ENCODE results near the gene METRN. TPM values are rescaled to one million over a fixed set of nuclear protein-coding genes. Genes with fewer than 3 reads are reported as not detected.

Gene METRN
- total and polyA plus RNA-seq, 5 donors from 2014 or later = 4.6 to 24.1 (median 16.6) TPM

- Mint-ChIP-seq H3K4me3 (peak overlapping the region; percentile 84 to 93 (median 85)), H3K4me1 (peaks cover 0 to 42% (median 5%) of the 10 kb centered on the region in 4 donors), H3K36me3 (peaks cover 3% of the 10 kb centered on the region), H3K9me3 (no peaks in the 10 kb centered on the region), H3K27me3 (no peaks in the 10 kb centered on the region), H3K27ac (peak overlapping the region in 1 of 3 donors; percentile 88)
- H3K4me1 ChIP-seq (ENCODE audit: control insufficient read depth, insufficient read depth, low read length, poor library complexity, severe bottlenecking) = peaks cover 44% of the 10 kb centered on the region
- peaks cover 9% of the 10 kb centered on the region for H3K36me3 ChIP-seq (ENCODE audit: control insufficient read depth, insufficient read depth, low read length)
- peak overlapping the region; percentile 69 for H3K27ac ChIP-seq (ENCODE audit: insufficient read depth, low read length, poor library complexity, severe bottlenecking)
- ATAC-seq (ENCODE audit: low read depth in 2 of 2) (no peak), DNase-seq (peak in 2 of 3 donors; percentile 46 to 57)
- no peaks in the 10 kb centered on the region for H3K27me3 ChIP-seq (ENCODE audit: control insufficient read depth, insufficient read depth, low read length)
- H3K9me3 ChIP-seq (ENCODE audit: control insufficient read depth in 2 of 2, low read length in 2 of 2) = no peaks in the 10 kb centered on the region
- no peak overlapping the region for H3K4me3 ChIP-seq (ENCODE audit: low read depth, low read length)
Observed at GRCh38 chr16:678858-679813, 35.8 kb upstream of the METRN start.

DNA sequence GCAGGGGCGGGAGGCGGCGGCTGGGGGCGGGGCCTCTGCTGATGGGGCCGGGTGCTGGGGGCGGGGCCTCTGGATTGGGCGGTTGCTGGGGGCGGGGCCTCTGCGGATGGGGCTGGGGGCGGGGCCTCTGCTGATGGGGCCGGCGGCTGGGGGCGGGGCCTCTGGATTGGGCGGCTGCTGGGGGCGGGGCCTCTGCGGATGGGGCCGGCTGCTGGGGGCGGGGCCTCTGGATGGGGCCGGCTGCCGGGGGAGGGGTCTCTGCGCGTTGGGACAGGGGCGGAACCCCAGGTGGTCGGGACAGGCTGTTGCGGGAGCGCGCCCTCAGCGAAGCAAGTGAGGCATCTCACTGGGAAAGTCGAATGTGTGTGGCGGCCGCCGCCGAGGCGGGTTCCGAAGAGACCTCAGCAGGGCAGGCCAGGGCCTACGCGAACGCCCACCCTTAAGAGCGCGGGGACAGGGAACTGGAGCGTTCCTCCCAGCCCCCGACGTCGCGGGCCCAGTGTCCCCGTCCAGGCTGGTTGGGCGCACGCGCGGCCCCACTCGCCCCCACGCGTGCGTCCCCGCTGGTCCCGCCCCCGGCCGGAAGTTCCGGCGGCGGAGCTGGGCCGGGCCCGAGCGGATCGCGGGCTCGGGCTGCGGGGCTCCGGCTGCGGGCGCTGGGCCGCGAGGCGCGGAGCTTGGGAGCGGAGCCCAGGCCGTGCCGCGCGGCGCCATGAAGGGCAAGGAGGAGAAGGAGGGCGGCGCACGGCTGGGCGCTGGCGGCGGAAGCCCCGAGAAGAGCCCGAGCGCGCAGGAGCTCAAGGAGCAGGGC lies 34.9 kb upstream of the METRN start, which contains the start of gene STUB1:
Gene STUB1, plus strand, starts transcription at position 597 of the 811 bp plus-strand sequence. Its CDS starts 116 bp downstream, at position 713.
- Mint-ChIP-seq H3K4me1 (peaks cover 0 to 41% (median 5%) of the 10 kb centered on the region in 4 donors), H3K4me3 (peak within 1 kb of the TSS; percentile 83 to 93 (median 88)), H3K27me3 (no peaks in the 10 kb centered on the region), H3K36me3 (peaks cover 3% of the 10 kb centered on the region), H3K27ac (peak within 1 kb of the TSS in 2 of 3 donors; percentile 71 to 73), H3K9me3 (no peaks in the 10 kb centered on the region)
- no peaks in the 10 kb centered on the region for H3K9me3 ChIP-seq (ENCODE audit: control insufficient read depth in 2 of 2, low read length in 2 of 2)
- H3K27me3 ChIP-seq (ENCODE audit: control insufficient read depth, insufficient read depth, low read length) = no peaks in the 10 kb centered on the region
- peak within 1 kb of the TSS; percentile 58 for H3K4me3 ChIP-seq (ENCODE audit: low read depth, low read length)
- peaks cover 9% of the 10 kb centered on the region for H3K36me3 ChIP-seq (ENCODE audit: control insufficient read depth, insufficient read depth, low read length)
- DNase-seq (peak; percentile 81 to 84 (median 81)), ATAC-seq (ENCODE audit: low read depth in 2 of 2) (peak; percentile 41 to 42)
- H3K27ac ChIP-seq (ENCODE audit: insufficient read depth, low read length, poor library complexity, severe bottlenecking) = peak within 1 kb of the TSS; percentile 81
- peaks cover 47% of the 10 kb centered on the region for H3K4me1 ChIP-seq (ENCODE audit: control insufficient read depth, insufficient read depth, low read length, poor library complexity, severe bottlenecking)

DNA sequence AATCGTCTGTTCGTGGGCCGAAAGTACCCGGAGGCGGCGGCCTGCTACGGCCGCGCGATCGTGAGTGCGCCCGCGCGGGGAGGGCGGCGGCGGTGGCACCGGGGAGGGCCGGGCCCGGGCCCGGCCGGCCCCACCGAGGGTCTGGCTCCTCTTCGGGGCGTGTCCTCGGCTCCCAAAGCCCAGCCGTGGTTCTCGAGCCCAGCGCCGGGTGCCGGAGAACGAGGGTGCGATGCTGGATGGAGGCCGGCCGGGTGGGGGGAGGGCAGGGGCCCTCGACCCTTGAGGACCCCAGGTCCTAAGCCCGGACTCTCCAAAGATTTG lies 34.3 kb upstream of the METRN start:
- no peak for ATAC-seq (ENCODE audit: low read depth in 2 of 2)
- Mint-ChIP-seq H3K4me3 (peak overlapping the region; percentile 76 to 86 (median 76)), H3K36me3 (peaks cover 3% of the 10 kb centered on the region), H3K27ac (no peak overlapping the region), H3K27me3 (no peaks in the 10 kb centered on the region), H3K4me1 (peaks cover 0 to 38% (median 5%) of the 10 kb centered on the region in 4 donors), H3K9me3 (no peaks in the 10 kb centered on the region)
- Histone ChIP-seq H3K27ac (ENCODE audit: insufficient read depth, low read length, poor library complexity, severe bottlenecking) (peak overlapping the region; percentile 81), H3K4me3 (ENCODE audit: low read depth, low read length) (peak overlapping the region; percentile 58), H3K36me3 (ENCODE audit: control insufficient read depth, insufficient read depth, low read length) (peaks cover 9% of the 10 kb centered on the region), H3K4me1 (ENCODE audit: control insufficient read depth, insufficient read depth, low read length, poor library complexity, severe bottlenecking) (peaks cover 44% of the 10 kb centered on the region), H3K9me3 (ENCODE audit: control insufficient read depth in 2 of 2, low read length in 2 of 2) (no peaks in the 10 kb centered on the region), H3K27me3 (ENCODE audit: control insufficient read depth, insufficient read depth, low read length) (no peaks in the 10 kb centered on the region)
- no peak for DNase-seq

- H3K4me3 ChIP-seq (ENCODE audit: low read depth, low read length) = peak overlapping the region; percentile 58
- no peaks in the 10 kb centered on the region for H3K9me3 Mint-ChIP-seq
- peak overlapping the region; percentile 81 for H3K27ac ChIP-seq (ENCODE audit: insufficient read depth, low read length, poor library complexity, severe bottlenecking)
- no peaks in the 10 kb centered on the region for H3K27me3 ChIP-seq (ENCODE audit: control insufficient read depth, insufficient read depth, low read length)
- H3K36me3 ChIP-seq (ENCODE audit: control insufficient read depth, insufficient read depth, low read length) = peaks cover 9% of the 10 kb centered on the region
- ATAC-seq (ENCODE audit: low read depth in 2 of 2) (no peak), DNase-seq (no peak)
- H3K36me3 Mint-ChIP-seq = peaks cover 3% of the 10 kb centered on the region
- peak overlapping the region in 1 of 3 donors; percentile 69 for H3K27ac Mint-ChIP-seq
- H3K4me1 Mint-ChIP-seq = peaks cover 0 to 44% (median 5%) of the 10 kb centered on the region in 4 donors
- peaks cover 43% of the 10 kb centered on the region for H3K4me1 ChIP-seq (ENCODE audit: control insufficient read depth, insufficient read depth, low read length, poor library complexity, severe bottlenecking)
- H3K27me3 Mint-ChIP-seq = no peaks in the 10 kb centered on the region
- peak overlapping the region; percentile 76 to 86 (median 76) for H3K4me3 Mint-ChIP-seq
- no peaks in the 10 kb centered on the region for H3K9me3 ChIP-seq (ENCODE audit: control insufficient read depth in 2 of 2, low read length in 2 of 2)
Observed at GRCh38 chr16:680967-681745, 33.8 kb upstream of the METRN start.

DNA sequence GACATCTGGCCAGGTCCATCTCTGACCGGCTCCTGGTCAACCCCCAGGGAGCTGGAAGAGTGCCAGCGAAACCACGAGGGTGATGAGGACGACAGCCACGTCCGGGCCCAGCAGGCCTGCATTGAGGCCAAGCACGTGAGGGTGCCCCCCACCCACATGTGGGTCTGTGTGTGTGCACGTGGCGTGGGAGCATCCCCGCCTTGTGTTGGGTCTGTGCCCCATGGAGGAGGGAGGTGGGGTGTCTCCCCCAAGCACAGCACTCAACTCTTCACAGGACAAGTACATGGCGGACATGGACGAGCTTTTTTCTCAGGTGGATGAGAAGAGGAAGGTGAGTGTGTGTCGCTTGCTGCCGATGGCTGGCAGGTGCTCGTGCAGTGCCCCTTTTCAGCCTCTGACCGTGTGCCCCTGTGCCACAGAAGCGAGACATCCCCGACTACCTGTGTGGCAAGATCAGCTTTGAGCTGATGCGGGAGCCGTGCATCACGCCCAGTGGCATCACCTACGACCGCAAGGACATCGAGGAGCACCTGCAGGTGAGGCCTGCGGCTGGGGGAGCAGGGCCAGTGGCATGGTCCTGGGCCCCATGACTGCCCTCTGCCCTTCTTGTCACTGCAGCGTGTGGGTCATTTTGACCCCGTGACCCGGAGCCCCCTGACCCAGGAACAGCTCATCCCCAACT lies 33.0 kb upstream of the METRN start:
- H3K36me3 Mint-ChIP-seq = peaks cover 3% of the 10 kb centered on the region
- Histone ChIP-seq H3K27me3 (ENCODE audit: control insufficient read depth, insufficient read depth, low read length) (no peaks in the 10 kb centered on the region), H3K9me3 (ENCODE audit: control insufficient read depth in 2 of 2, low read length in 2 of 2) (no peaks in the 10 kb centered on the region), H3K4me3 (ENCODE audit: low read depth, low read length) (no peak overlapping the region), H3K4me1 (ENCODE audit: control insufficient read depth, insufficient read depth, low read length, poor library complexity, severe bottlenecking) (peaks cover 43% of the 10 kb centered on the region), H3K27ac (ENCODE audit: insufficient read depth, low read length, poor library complexity, severe bottlenecking) (no peak overlapping the region), H3K36me3 (ENCODE audit: control insufficient read depth, insufficient read depth, low read length) (peaks cover 9% of the 10 kb centered on the region)
- no peaks in the 10 kb centered on the region for H3K9me3 Mint-ChIP-seq
- no peaks in the 10 kb centered on the region for H3K27me3 Mint-ChIP-seq
- DNase-seq (no peak), ATAC-seq (ENCODE audit: low read depth in 2 of 2) (no peak)
- H3K4me3 Mint-ChIP-seq = peak overlapping the region; percentile 76 to 86 (median 76)
- peak overlapping the region in 2 of 3 donors; percentile 69 to 85 for H3K27ac Mint-ChIP-seq
- peaks cover 0 to 41% (median 5%) of the 10 kb centered on the region in 4 donors for H3K4me1 Mint-ChIP-seq

DNA sequence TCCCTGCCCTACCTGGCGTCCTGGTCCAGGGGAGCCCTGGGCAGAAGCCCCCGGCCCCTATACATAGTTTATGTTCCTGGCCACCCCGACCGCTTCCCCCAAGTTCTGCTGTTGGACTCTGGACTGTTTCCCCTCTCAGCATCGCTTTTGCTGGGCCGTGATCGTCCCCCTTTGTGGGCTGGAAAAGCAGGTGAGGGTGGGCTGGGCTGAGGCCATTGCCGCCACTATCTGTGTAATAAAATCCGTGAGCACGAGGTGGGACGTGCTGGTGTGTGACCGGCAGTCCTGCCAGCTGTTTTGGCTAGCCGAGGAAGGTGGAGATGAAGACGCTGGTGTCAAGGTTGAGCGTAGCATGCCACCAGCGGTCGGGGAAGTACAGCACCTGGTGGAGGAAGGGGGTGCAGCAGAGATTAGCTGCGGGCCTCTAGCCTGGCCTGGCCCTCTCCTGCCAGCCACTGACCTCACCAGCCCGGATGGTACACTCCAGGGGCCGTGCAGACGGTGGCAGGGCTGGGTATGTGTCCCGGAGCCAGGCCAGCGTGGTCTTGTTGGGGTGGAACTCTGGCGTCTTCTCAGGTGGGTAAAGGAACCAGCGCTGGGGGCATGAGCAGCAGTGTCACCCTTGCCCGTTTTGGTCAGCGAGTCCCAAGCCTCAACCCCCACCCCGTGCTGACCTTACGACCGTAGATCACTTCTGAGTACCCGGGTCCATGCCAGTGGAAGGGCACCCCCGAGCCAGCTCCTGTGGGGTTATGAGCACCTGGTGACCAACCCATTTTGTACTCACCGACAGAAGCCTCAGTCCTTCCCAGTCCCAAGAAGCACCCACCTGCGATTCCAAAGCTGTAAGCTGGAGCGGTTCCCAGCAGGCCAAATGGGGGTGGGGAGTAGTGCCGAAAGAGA lies 32.2 kb upstream of the METRN start:
- H3K4me3 ChIP-seq (ENCODE audit: low read depth, low read length) = no peak overlapping the region
- H3K36me3 ChIP-seq (ENCODE audit: control insufficient read depth, insufficient read depth, low read length) = peaks cover 12% of the 10 kb centered on the region
- Mint-ChIP-seq H3K27ac (peak overlapping the region in 2 of 3 donors; percentile 85 to 86), H3K9me3 (no peaks in the 10 kb centered on the region), H3K36me3 (peaks cover 3% of the 10 kb centered on the region), H3K27me3 (no peaks in the 10 kb centered on the region), H3K4me1 (peaks cover 0 to 38% (median 5%) of the 10 kb centered on the region in 4 donors), H3K4me3 (peak overlapping the region; percentile 76 to 86 (median 80))
- H3K9me3 ChIP-seq (ENCODE audit: control insufficient read depth in 2 of 2, low read length in 2 of 2) = no peaks in the 10 kb centered on the region
- H3K4me1 ChIP-seq (ENCODE audit: control insufficient read depth, insufficient read depth, low read length, poor library complexity, severe bottlenecking) = peaks cover 43% of the 10 kb centered on the region
- H3K27ac ChIP-seq (ENCODE audit: insufficient read depth, low read length, poor library complexity, severe bottlenecking) = peak overlapping the region; percentile 73
- DNase-seq (no peak), ATAC-seq (ENCODE audit: low read depth in 2 of 2) (no peak)
- H3K27me3 ChIP-seq (ENCODE audit: control insufficient read depth, insufficient read depth, low read length) = no peaks in the 10 kb centered on the region
